ENCODE measurements around the gene PDHA1. TPM values are rescaled to one million over a fixed set of nuclear protein-coding genes. Genes with fewer than 3 reads are reported as not detected.

Gene PDHA1
- total and polyA plus RNA-seq, 9 of the 15 experiments (the other 6 are each of a cell fraction or from before 2014, with no cell fraction given): 352 to 882 (median 446) TPM

GRCh38 chrX:19377799-19378198 is 34.1 kb downstream of the PDHA1 start:
- intact Hi-C loops (cut with micrococcal nuclease): loop anchor here (10.0 kb wide), 1 partner anchor 507 kb away; the partner anchor contains the start of gene SH3KBP1
- TF ChIP-seq LARP7 (IDR thresholded peaks at IDR 0.05) (no peak), RUNX1 (IDR thresholded peaks at IDR 0.05; ENCODE audit: low read depth) (no peak), SMARCC2 (IDR thresholded peaks at IDR 0.05; ENCODE audit: low read depth) (no peak), ZBTB12 (CRISPR knock-in tag; IDR thresholded peaks at IDR 0.05) (no peak), L3MBTL2 (IDR thresholded peaks at IDR 0.05) (no peak), RAD21 (CRISPR knock-in tag; conservative IDR thresholded peaks at IDR 0.05 in 1 of 2, IDR thresholded peaks at IDR 0.05 in 1 of 2) (no peak), SOX6 (IDR thresholded peaks at IDR 0.05) (no peak), TARDBP (IDR thresholded peaks at IDR 0.05) (no peak), SRF (CRISPR knock-in tag; IDR thresholded peaks at IDR 0.05) (no peak), PRDM10 (IDR thresholded peaks at IDR 0.05; ENCODE audit: partially characterized antibody) (no peak)
- WGBS (ENCODE audit: insufficient coverage, low coverage, missing lambda C conversion rate): 4% methylated on average over 7 of the region's 12 CpGs
- ChIA-PET CTCF (ENCODE audit: low intra/inter-chr PET ratio) (no interaction called here), POLR2A (no interaction called here)
- H4K20me1 ChIP-seq (replicated peaks; ENCODE audit: control insufficient read depth, insufficient read depth, low read length): no peaks in the 10 kb centered on the region
- no peaks in the 10 kb centered on the region for H3K4me1 ChIP-seq (replicated peaks in 1 of 2; ENCODE audit: control insufficient read depth in 2 of 2, insufficient read depth in 2 of 2, low read length in 2 of 2)
- DNase-seq (ENCODE audit: extremely low read depth in 1 of 4, low spot score in 3 of 4) (no peak), ATAC-seq (no peak), FAIRE-seq (no peak)
- no TSS peak for BruUV-seq (replicated peaks)
- H3K27me3 ChIP-seq (ENCODE audit: control insufficient read depth in 2 of 2, insufficient read depth in 2 of 2, low read length in 2 of 2): peaks cover 7 to 74% of the 10 kb centered on the region in 2 experiments; a peak in 4 of 5 replicates
- H3K36me3 ChIP-seq (ENCODE audit: control insufficient read depth, insufficient read depth, low read length): no peaks in the 10 kb centered on the region
- H3K9me3 ChIP-seq (replicated peaks; ENCODE audit: control insufficient read depth, insufficient read depth, low read depth, low read length): no peaks in the 10 kb centered on the region
- H3K4me2 ChIP-seq (ENCODE audit: insufficient read depth, low read length): no peak overlapping the region
- in situ Hi-C loops (cut with MboI): loop anchor here (10.0 kb wide), 1 partner anchor 147 kb away; no protein-coding TSS in a partner anchor
- H3K4me3 ChIP-seq: no peak overlapping the region
- H3K9me1 ChIP-seq (ENCODE audit: control insufficient read depth, insufficient read depth, low read length): no peaks in the 10 kb centered on the region
- no peaks in the 10 kb centered on the region for H3K79me2 ChIP-seq (ENCODE audit: control insufficient read depth, insufficient read depth, low read length)
- no peak overlapping the region for H2AFZ ChIP-seq (ENCODE audit: low read depth, low read length)
- no peak overlapping the region for H3K27ac ChIP-seq (ENCODE audit: extremely low read depth, low read depth, low read length)
- no peak overlapping the region for H3K9ac ChIP-seq (ENCODE audit: insufficient read depth in 1 of 2, low read depth in 2 of 2, low read length in 2 of 2)

Measured in K562 (cell line).